GM18868 (cell line): ENCODE results near the gene CARMIL1.

Source experiments
- ATAC-seq: cut with Tn5 transposase; IDR thresholded peaks from one replicate; pipeline ENCODE4 v1.9.1; 2021; ENCODE audit warnings: mild to moderate bottlenecking, moderate library complexity; ENCODE audit not compliant: unreplicated experiment

Gene CARMIL1

GRCh38 chr6:25332165-25332564, 53.0 kb downstream of the CARMIL1 start:
- no peak for ATAC-seq

DNA sequence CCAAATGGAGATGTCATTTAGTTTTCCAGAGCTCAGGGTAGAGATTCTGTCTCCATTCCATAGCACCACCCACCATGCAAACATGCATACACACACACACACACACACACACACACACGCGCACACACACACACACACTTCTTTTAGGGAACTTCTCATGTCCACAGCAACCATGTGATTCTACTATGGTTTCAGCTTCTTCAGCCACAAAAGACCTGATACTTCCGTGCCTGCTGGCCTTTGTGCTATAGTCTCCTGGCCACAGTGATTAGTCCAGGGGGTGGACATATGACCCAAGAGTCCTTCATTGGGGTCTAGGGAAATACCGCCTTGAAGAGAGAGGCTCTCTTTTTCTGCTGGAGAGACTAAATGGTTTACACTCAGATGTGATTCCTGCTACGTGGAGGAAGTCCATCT, 53.5 kb downstream of the CARMIL1 start:
- ATAC-seq: no peak

DNA sequence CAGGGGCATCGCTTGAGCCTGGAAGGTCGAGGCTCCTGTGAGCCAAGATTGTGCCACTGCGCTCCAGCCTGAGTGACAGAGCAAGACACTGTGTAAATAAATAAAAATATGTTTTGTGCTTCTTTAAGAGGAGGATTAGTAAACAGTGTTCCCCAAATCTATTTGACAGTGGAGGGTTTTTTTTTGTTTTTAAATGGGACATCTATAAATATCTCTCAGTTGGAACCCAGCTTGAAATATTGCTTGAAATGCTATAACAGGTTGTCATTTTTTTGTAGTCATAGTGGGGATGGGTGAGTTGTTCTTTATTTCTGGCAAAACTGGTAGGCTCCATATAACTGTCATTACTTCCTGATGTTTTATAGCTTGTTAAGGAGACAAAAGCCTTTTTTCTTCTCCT, 54.3 kb downstream of the CARMIL1 start:
- no peak for ATAC-seq

DNA sequence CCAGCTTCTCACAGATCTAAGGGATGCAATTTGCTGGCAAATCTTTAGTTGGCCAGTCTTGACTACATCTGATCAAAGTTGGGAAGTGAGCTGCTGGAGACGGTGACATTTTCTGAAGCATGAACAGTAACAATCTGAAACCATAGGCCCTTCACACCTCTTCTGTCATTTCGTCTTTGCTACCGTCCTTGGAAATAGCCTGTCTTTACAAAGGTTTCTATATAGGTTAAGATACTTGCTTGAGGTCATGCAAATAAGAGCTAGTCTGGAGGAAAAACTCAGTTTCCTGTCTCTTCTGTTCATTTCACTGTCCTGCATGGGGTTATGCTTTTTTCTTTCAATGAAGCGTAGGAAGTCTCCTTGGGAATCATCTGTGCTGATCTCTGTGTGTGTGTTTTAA, 55.6 kb downstream of the CARMIL1 start:
- ATAC-seq: no peak

GRCh38 chr6:25336996-25337395, 57.8 kb downstream of the CARMIL1 start:
- ATAC-seq: no peak

GRCh38 chr6:25337431-25337830, 58.3 kb downstream of the CARMIL1 start:
- no peak for ATAC-seq

DNA sequence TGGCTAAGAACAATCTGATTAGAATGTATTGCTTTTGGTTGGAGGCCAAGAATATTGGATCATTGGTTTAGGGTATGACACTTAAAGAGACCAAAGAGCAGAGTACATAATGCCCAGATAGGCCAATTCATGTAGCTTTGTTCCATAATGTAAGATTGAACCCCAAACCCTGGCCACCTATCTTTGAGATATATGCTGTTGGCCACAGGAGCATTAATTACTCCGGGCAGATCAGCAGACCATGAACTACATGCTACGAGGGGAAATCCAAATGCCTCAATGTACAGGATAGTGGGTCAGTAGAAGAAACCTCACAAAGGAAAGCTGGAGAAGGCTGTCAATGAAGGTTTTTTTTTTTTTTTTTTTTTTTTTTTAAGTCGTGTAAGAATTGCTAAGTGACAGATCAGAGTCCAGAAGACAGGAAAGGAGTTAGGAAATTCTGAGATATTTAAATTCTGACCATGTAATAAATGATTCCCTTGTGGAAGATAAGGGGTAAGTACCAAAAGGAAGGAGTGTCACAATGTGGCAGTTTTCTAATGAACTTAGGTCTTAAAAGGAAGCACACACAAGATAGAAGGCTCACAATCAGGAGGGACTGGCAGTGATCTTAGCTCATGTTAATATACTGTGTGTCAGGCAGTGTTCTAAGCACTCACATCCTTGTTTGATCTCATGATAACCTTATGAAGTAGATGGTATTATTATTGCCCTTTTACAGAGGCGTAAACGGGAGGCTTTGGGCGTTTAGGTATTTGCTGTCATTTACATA, 61.4 kb downstream of the CARMIL1 start:
- no peak for ATAC-seq

DNA sequence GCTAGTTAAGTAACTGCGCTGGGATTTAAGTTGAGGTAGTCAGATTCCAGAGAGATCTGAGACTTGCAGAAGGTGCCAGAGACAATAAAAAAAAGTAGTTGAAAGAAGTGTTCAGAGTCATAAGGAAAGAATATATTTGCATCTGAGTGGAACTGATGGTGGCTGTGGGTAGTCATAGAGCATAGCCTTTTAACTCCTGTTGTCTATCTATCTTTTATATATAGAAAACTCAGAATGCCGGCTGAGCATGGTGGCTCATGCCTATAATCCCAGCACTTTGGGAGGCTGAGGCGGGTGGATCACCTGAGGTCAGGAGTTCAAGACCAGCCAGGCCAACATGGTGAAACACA, 62.0 kb downstream of the CARMIL1 start:
- no peak for ATAC-seq

GRCh38 chr6:25341923-25342619, 62.9 kb downstream of the CARMIL1 start:
- ATAC-seq: no peak

- ATAC-seq: no peak
These were observed 63.6 kb downstream of the CARMIL1 start for GRCh38 chr6:25342802-25343201.

GRCh38 chr6:25343984-25344383, 64.8 kb downstream of the CARMIL1 start:
- no peak for ATAC-seq

- ATAC-seq: no peak
These were observed 65.7 kb downstream of the CARMIL1 start for GRCh38 chr6:25344827-25345226.

GRCh38 chr6:25346064-25346463, 66.9 kb downstream of the CARMIL1 start:
- ATAC-seq: no peak

GRCh38 chr6:25350573-25350972, 71.4 kb downstream of the CARMIL1 start:
- no peak for ATAC-seq

GRCh38 chr6:25351485-25351884, 72.3 kb downstream of the CARMIL1 start:
- no peak for ATAC-seq

DNA sequence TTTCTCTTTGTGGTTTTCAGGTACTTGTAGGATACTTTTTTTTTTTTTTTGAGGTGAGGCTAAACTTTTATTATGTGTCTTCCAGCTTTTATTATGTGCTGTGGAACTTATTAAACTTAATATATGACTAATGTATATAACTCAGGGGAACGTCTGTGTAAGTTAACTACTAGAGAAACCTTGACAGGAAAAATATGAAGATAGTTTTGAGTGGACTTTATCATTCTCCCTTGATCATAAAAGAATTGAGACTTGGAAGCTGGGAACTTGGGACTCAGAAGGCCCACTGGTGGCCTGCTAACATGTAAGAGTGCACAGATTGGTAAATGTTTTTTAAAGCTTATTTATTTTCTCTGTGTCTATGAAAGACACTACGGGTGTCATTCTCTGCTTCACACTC, 73.1 kb downstream of the CARMIL1 start:
- ATAC-seq: no peak

GRCh38 chr6:25354078-25354932, 75.1 kb downstream of the CARMIL1 start:
- ATAC-seq: no peak

DNA sequence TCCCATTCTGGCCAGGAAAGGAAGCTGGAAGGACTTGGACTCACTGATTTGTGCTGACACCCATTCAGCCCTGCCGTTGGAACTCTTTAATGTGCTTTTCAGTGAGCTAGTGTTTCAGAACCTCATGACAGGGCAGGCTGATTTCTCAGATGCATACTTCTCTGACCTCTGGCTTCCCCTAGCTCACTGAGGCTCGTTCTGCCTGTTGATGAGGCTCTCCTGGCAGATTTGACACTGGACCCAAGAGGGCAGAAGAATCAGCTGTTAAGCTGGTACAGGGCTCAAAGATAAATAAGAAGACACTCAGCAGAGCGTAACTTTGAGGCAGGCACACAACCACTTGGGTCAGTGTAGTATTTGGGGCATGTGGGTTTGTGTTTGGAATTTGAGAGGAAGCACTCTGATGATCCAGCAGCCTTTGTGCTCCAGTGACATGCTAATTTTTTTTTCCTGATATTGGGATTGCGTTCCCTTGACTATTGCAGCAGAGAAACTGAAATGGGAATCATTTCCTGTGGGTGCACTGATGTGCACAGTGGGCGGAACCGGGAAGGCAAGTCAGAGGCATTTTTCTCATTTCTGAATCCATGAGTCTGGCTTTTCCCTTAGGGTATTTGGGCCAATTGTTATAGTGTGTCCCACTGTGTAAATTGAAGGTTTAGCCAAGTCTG, 80.2 kb downstream of the CARMIL1 start:
- no peak for ATAC-seq

DNA sequence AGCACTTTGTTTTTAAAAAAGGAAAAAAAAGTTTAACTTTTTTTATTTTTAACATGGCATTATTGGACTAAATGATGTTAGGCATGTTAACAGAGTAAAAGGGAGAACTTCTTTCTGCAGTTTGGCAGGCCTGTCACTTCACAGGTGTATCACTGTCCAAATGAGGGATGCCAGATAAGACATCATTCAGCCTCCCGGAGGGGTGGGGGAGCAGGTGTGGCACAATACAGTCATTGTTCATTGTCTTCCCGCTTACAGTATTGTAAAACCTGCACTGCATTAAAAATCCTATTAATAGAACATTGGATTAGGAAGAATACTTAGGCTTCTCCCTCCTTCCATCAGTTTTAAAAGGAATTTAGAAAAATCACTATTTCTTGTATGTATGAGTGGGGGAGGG, 80.7 kb downstream of the CARMIL1 start:
- ATAC-seq: no peak

DNA sequence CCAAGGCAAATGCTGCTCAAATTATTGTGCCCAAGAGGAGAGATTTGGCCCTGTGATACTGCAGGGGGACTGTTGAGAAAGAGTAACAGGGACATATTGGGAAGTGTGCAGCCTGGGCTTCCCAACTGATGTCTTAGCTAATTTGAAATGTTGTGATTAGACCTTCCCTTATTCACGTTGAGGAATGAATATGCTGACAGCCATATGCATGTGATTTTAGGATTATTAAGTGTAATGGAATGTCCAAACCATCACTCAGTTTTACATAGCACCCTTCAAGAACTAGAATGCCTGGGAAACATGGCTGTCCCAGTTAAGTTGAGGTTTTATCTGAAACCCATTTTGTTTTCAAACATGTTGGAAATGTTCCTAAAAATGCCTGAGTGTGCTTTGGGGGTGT, 81.4 kb downstream of the CARMIL1 start:
- ATAC-seq: no peak

GRCh38 chr6:25363427-25363826, 84.3 kb downstream of the CARMIL1 start:
- ATAC-seq: no peak
